ENCODE data around the gene GARIN5B.

The GARIN5B gene

GRCh38 chr19:55389386-55390317 is 26.6 kb upstream of the GARIN5B start:
- no peak for DNase-seq (ENCODE audit: low read depth in 3 of 3)

DNA sequence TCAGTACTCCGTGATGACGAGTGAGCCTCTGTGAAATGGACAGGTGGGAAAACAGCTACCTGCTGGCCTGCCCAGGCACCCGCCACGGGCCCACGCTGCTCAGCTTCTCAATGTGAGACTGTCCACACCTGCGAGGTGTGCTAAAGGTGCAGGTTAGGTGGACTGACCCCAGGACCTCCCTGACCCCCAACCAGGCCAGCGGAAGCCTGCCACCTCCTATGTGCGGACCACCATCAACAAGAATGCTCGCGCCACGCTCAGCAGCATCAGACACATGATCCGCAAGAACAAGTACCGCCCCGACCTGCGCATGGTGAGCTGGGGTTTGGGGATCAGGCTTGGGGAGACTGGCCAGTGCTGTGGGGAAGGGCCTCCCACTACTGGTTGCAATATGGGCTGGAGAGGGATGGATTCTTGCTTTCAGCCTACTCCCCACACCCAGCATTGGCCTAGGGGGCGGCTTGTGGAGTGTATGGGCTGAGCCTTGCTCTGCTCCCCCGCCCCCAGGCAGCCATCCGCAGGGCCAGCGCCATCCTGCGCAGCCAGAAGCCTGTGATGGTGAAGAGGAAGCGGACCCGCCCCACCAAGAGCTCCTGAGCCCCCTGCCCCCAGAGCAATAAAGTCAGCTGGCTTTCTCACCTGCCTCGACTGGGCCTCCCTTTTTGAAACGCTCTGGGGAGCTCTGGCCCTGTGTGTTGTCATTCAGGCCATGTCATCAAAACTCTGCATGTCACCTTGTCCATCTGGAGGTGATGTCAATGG is 24.9 kb upstream of the GARIN5B start:
- no peak for DNase-seq (ENCODE audit: low read depth in 3 of 3)

DNA sequence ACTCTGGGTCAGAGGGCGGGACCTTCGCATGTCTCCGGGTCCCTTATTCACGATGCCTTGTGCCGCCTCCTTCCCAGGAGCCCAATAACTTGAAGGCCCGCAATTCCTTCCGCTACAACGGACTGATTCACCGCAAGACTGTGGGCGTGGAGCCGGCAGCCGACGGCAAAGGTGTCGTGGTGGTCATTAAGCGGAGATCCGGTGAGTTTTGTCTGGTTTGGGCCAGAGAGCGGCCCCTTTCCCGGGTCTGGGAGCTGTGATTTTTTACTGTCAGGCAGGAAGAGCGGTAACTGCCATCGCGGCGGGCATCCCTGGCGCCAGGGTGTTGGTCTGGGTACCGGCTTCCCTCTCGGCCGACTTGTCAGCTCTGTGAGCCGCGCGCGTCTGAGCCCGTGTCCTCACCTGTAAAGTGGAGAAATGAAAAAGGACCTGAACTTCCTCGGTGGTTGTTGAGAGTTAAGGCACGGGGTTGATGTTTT is 23.5 kb upstream of the GARIN5B start:
- DNase-seq (ENCODE audit: low read depth in 3 of 3), result no peak

DNA sequence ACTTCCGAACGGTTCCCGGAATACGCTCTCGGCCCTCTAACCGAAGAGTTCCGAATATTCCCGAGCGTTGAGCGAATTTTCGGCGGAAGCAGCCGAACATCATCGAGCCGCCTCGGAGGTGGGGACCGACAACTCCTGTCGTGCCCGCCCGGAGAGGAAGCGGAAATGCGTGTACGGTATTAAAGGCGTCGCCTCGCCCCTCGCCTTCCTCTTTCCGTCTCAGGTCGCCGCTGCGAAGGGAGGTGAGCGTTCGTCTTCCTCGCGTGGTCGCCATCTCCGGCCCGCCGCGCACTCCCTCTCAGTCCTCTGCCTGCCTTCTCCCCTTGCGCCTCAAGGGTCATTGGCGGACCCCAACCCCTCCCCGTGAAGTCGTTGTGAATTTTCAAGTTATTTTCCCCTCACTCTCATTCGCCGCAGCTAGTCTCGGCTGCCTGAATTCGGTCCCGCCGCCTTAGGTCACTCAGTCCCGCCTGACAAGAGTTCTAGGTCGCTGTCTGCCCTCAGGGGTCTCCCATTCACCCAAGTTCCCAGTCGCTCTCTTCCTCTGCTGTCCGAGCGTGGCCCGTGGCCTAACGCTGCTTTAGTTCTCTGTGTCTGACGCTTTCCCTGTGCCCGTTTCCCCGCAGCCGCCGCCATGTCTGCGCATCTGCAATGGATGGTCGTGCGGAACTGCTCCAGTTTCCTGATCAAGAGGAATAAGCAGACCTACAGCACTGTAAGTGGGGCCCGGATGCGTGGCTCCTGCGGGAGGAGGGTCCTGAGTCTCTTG is 22.8 kb upstream of the GARIN5B start, which contains the start of gene RPL28:
Gene RPL28 (plus strand): TSS at position 209 of the 769 bp plus-strand sequence. CDS start 426 bp downstream, at position 635.
- DNase-seq (ENCODE audit: low read depth in 3 of 3), result peak; percentile 95 to 97 (median 96)

GRCh38 chr19:55384920-55385723 is 22.1 kb upstream of the GARIN5B start:
- DNase-seq (ENCODE audit: low read depth in 3 of 3), result peak; percentile 90 to 98 (median 91)

- peak in 1 of 3 donors; percentile 28 for DNase-seq (ENCODE audit: low read depth in 3 of 3)
Measured at GRCh38 chr19:55384131-55384919, 21.3 kb upstream of the GARIN5B start, which contains the start of gene TMEM238. TSS of gene TMEM238 (minus strand) at chr19:55384292. CDS start at chr19:55384259, 33 bp downstream.

DNA sequence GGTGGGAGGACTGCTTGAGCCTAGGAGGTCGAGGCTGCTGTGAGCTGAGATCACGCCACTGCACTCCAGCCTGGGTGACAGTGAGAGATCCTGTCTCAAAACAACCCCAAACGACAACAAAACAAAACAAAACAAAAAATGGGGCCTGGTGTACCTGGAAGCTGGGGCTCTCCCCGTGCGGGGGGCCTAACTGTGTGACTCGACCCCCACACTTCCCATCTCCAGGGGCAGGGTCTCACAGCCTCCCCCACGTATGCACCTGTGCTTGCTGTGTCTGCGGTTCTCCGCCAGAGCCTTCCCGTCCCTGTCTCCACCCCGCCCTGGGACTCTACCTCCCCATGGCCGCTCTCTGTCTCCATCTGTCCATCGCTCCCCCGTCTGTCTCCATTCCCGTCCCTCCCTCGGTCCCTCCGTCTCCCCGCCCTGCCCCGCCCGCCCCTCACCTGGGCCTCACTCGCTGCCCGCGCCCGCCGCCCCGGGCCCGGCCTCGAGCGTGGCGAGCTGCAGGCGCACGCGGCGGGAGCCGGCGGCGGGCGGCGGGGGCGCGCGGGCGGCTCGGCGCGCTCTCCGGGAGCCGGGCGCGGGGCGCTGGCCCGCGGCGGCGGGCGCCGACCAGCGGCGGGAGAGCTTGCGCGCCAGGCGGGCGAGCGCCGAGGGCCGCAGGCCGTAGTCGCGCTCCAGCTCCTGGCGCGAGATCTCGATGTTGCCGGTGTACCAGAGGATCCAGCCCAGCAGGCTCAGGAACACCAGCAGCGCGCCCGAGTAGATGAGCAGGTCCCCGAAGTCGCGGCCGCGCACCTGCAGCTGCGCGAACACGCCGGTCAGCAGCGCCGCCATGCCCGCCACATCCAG is 20.4 kb upstream of the GARIN5B start:
- peak in 2 of 3 donors; percentile 44 to 56 for DNase-seq (ENCODE audit: low read depth in 3 of 3)

DNA sequence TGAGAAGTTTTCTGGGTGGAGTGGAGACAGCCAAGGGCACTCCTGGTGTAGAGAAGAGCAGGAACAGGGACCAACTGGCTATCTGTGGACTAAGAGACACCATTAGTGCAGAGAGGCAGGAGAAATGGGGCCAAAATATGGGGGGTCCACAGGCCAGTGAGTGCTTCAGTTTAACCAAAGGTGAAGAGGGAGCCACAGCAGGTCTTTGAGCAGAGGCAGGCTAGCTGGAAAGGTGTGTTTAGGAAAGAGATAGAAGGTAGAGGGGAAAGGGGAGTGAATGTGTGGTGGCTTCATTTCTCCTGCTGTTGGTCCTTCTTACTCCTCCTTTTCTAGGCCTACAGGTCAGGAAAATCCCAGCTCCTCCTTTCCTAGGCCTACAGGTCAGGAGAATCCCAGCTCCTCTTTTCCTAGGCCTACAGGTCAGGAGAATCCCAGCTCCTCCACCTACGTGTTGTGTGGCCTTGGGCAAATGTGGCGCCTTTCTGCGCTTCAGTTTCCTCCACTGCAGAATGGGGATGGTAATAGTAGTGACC is 19.5 kb upstream of the GARIN5B start:
- no peak for DNase-seq (ENCODE audit: low read depth in 3 of 3)

GRCh38 chr19:55382013-55382412 is 19.0 kb upstream of the GARIN5B start:
- no peak for DNase-seq (ENCODE audit: low read depth in 3 of 3)

GRCh38 chr19:55379174-55379573 is 16.1 kb upstream of the GARIN5B start:
- DNase-seq (ENCODE audit: low read depth in 3 of 3), result no peak

DNA sequence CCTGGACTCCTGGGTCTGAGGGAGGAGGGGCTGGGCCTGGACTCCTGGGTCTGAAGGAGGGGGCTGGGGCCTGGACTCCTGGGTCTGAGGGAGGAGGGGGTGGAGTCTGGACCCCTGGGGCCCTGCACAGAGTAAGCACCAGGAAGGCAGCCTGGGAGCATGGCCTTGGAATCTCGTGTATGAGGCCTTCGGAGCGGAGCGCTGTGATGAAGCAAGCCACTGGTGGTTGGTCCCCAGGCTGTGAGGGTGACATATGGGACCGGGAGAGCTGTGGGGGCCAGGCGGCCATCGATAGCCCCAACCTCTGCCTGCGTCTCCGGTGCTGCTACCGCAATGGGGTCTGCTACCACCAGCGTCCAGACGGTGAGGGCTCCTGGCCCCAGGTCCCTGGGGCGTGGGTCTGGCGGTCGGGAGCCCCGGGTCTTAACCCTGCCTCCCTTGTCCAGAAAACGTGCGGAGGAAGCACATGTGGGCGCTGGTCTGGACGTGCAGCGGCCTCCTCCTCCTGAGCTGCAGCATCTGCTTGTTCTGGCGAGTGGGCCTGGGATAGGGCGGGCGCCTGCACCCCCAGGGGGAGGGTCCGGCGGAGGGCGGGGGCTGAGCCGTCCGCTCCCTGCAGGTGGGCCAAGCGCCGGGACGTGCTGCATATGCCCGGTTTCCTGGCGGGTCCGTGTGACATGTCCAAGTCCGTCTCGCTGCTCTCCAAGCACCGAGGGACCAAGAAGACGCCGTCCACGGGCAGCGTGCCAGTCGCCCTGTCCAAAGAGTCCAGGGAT is 14.5 kb upstream of the GARIN5B start:
- DNase-seq (ENCODE audit: low read depth in 3 of 3), result no peak

DNA sequence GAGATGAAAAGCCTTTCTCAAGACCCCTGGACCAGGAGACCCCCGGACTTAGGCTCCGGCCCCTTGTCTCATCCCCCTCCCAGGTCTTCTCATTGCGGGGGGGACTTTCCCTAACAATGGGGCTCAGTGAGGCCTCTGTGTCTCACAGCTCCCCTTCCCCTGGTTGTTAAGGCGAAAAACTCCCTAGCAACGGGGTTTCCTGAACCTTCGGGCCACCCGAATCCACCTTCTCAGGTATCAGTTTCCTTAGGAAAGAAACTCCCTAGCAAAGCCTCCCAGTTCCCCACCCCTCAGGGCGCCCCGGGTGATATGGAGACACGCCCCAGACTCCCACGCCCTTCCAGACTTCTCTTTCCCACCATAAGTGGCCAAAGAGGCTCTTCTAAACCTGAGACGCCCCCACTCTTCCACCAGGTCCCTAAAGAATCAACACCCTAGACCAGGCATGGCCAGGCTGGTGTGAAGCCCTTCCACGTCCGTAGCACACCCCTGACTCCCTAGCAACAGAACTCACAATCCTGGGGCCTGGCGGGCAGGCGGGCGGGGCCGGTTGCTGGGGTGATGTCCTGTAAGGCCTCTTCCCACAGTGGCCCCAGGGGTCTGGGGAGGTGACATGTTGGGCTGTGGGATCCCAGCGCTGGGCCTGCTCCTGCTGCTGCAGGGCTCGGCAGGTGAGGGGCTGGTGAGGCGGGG is 13.3 kb upstream of the GARIN5B start, which contains the start of gene TMEM190:
Gene TMEM190 (plus strand): TSS at position 586 of the 693 bp plus-strand sequence. CDS start 28 bp downstream, at position 614.
- DNase-seq (ENCODE audit: low read depth in 3 of 3), result no peak

- DNase-seq (ENCODE audit: low read depth in 3 of 3), result no peak
Measured at GRCh38 chr19:55373993-55374757, 11.1 kb upstream of the GARIN5B start.

DNA sequence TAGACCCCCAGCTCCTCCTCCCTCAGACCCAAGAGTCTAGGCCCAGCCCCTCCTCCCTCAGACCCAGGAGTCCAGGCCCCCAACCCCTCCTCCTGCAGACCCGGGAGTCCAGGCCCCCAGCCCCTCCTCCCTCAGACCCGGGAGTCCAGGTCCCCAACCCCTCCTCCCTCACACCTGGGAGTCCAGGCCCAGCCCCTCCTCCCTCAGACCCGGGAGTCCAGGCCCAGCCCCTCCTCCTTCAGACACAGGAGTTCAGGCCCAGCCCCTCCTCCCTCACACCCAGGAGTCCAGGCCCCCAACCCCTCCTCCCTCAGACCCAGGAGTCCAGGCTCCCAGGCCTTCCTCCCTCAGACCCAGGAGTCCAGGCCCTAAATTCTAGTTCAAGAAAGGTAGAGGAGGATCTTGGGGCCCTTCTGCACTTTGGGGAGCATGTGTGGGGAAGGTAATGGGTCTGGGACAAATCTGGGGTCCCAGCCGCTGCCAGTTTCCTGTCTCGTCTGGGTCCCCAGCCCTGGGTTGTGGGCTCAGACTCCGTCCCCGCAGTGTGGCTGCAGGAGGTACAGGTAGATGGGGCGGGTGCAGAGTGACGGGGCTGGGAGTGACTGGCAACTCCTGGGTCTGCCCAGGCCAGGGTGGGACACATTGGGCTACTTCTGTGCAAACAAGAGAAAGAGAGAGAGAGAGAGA is 10.4 kb upstream of the GARIN5B start:
- no peak for DNase-seq (ENCODE audit: low read depth in 3 of 3)

GRCh38 chr19:55372316-55373081 is 9.4 kb upstream of the GARIN5B start:
- DNase-seq (ENCODE audit: low read depth in 3 of 3), result no peak
